ENCODE data around the gene NUDT3. TPM values are rescaled to one million over a fixed set of nuclear protein-coding genes. Genes with fewer than 3 reads are reported as not detected.

The NUDT3 gene
- polyA plus RNA-seq, 1 of the 3 experiments (the other 2 are of a cell fraction) = 11.9 TPM

GRCh38 chr6:34358389-34358905 lies 34.0 kb downstream of the NUDT3 start:
- no peaks in the 10 kb centered on the region for H3K9me3 ChIP-seq
- H3K4me3 ChIP-seq (ENCODE audit: low read depth in 2 of 2, low read length in 1 of 2) = no peak overlapping the region
- peak; percentile 52 for DNase-seq
- no peak overlapping the region for H2AFZ ChIP-seq (ENCODE audit: low read depth)
- H3K9me2 ChIP-seq = no peaks in the 10 kb centered on the region
- peak overlapping the region in 1 of 2 experiments; percentile 95; a peak in 1 of 4 replicates for H3K27ac ChIP-seq (ENCODE audit: low read depth in 2 of 2, low read length in 1 of 2)
- H3K4me1 ChIP-seq (ENCODE audit: control insufficient read depth in 1 of 2, insufficient read depth in 2 of 2, low read depth in 1 of 2, low read length in 1 of 2) = peaks cover 0 to 29% of the 10 kb centered on the region in 2 experiments; a peak in 1 of 4 replicates
- H3F3A ChIP-seq (replicated peaks; ENCODE audit: insufficient read depth) = peaks cover 15% of the 10 kb centered on the region
- no peaks in the 10 kb centered on the region for H3K36me3 ChIP-seq (replicated peaks in 1 of 2; ENCODE audit: control insufficient read depth in 1 of 2, insufficient read depth in 2 of 2, low read length in 1 of 2)
- H3K4me2 ChIP-seq = peak overlapping the region; percentile 70; the same call in 1 of the 2 replicates
- ChIA-PET CTCF (no interaction called here), POLR2A (no interaction called here)
- peaks cover 72% of the 10 kb centered on the region for H4K20me1 ChIP-seq (ENCODE audit: insufficient read depth)
- TF ChIP-seq IRF3 (IDR thresholded peaks at IDR 0.05; ENCODE audit: low read depth, low read length) (no peak), RAD21 (IDR thresholded peaks at IDR 0.05; ENCODE audit: low read length) (no peak), EP300 (IDR thresholded peaks at IDR 0.05; ENCODE audit: borderline replicate concordance in 1 of 2, low read depth in 1 of 2, low read length in 1 of 2) (0 out of 4 replicates have a peak, but pooled peaks of 1 of the 2 experiments have one; percentile 17), PBX3 (IDR thresholded peaks at IDR 0.05) (peak; percentile 25; the same call in 1 of the 2 replicates), SIN3A (IDR thresholded peaks at IDR 0.05; ENCODE audit: borderline replicate concordance, low read depth, low read length) (no peak), JUND (IDR thresholded peaks at IDR 0.05) (0 out of 2 replicates have a peak, but pooled peaks have one; percentile 11), NFIC (IDR thresholded peaks at IDR 0.05; ENCODE audit: borderline replicate concordance) (peak; percentile 73)
- H3K9ac ChIP-seq = no peak overlapping the region
- WGBS (ENCODE audit: low lambda C conversion rate) = 48% methylated on average over 3 of the region's 3 CpGs
- peaks cover 90% of the 10 kb centered on the region for H3K79me2 ChIP-seq (ENCODE audit: insufficient read depth)
- H3K27me3 ChIP-seq (ENCODE audit: insufficient read depth) = no peaks in the 10 kb centered on the region

GRCh38 chr6:34357937-34358336 lies 34.5 kb downstream of the NUDT3 start:
- no peaks in the 10 kb centered on the region for H3K9me3 ChIP-seq
- H3K4me3 ChIP-seq (ENCODE audit: low read depth in 2 of 2, low read length in 1 of 2) = no peak overlapping the region
- no peaks in the 10 kb centered on the region for H3K9me2 ChIP-seq
- no peaks in the 10 kb centered on the region for H3K36me3 ChIP-seq (replicated peaks in 1 of 2; ENCODE audit: control insufficient read depth in 1 of 2, insufficient read depth in 2 of 2, low read length in 1 of 2)
- H3K27ac ChIP-seq (ENCODE audit: low read depth in 2 of 2, low read length in 1 of 2) = peak overlapping the region in 1 of 2 experiments; percentile 95; a peak in 1 of 4 replicates
- H3K4me1 ChIP-seq (ENCODE audit: control insufficient read depth in 1 of 2, insufficient read depth in 2 of 2, low read depth in 1 of 2, low read length in 1 of 2) = peaks cover 0 to 29% of the 10 kb centered on the region in 2 experiments; a peak in 1 of 4 replicates
- DNase-seq = no peak
- ChIA-PET CTCF (no interaction called here), POLR2A (no interaction called here)
- WGBS (ENCODE audit: low lambda C conversion rate) = 90% methylated on average over 1 of the region's 1 CpG
- no peak overlapping the region; the same call in 1 of the 2 replicates for H3K4me2 ChIP-seq
- no peak overlapping the region for H3K9ac ChIP-seq
- H3K79me2 ChIP-seq (ENCODE audit: insufficient read depth) = peaks cover 90% of the 10 kb centered on the region
- TF ChIP-seq RAD21 (IDR thresholded peaks at IDR 0.05; ENCODE audit: low read length) (no peak), IRF3 (IDR thresholded peaks at IDR 0.05; ENCODE audit: low read depth, low read length) (no peak), TEAD4 (IDR thresholded peaks at IDR 0.05; ENCODE audit: borderline replicate concordance, insufficient read depth) (no peak), NFIC (IDR thresholded peaks at IDR 0.05; ENCODE audit: borderline replicate concordance) (no peak), ELF1 (IDR thresholded peaks at IDR 0.05) (no peak), TAF1 (IDR thresholded peaks at IDR 0.05; ENCODE audit: borderline replicate concordance, low read depth, low read length) (no peak), ZBTB33 (IDR thresholded peaks at IDR 0.05; ENCODE audit: borderline replicate concordance, low read depth) (no peak), YY1 (IDR thresholded peaks at IDR 0.05; ENCODE audit: low read depth) (no peak), MEF2A (IDR thresholded peaks at IDR 0.05; ENCODE audit: borderline replicate concordance, low read depth) (no peak), USF2 (IDR thresholded peaks at IDR 0.05; ENCODE audit: borderline replicate concordance, low read depth, low read length) (no peak), FOXJ3 (CRISPR knock-in tag; IDR thresholded peaks at IDR 0.05) (no peak)
- H4K20me1 ChIP-seq (ENCODE audit: insufficient read depth) = peaks cover 72% of the 10 kb centered on the region
- no peak overlapping the region for H2AFZ ChIP-seq (ENCODE audit: low read depth)
- H3K27me3 ChIP-seq (ENCODE audit: insufficient read depth) = no peaks in the 10 kb centered on the region
- peaks cover 15% of the 10 kb centered on the region for H3F3A ChIP-seq (replicated peaks; ENCODE audit: insufficient read depth)
